OCI-LY7 (cell line): Measurements from ENCODE around the gene HINT3. TPM values are rescaled to one million over a fixed set of nuclear protein-coding genes. Genes with fewer than 3 reads are reported as not detected.

Experiments
- BruUV-seq: library from RNA; stranded (reverse); fragments of 400-500 nt; replicated peaks from 2 replicates; lab custom pipeline; 2021; lab: Mats Ljungman, UMichigan
- CTCF ChIA-PET: fragments of 300-600 bp; sonication (Branson Sonifier 250); formaldehyde crosslinking; loops from one replicate; lab custom pipeline; 2022; ENCODE audit warnings: antibody characterized with exemption; ENCODE audit not compliant: unreplicated experiment; lab: Charles Lee
- POLR2A ChIA-PET: fragments of 300-600 bp; sonication (Branson Sonifier 250); formaldehyde crosslinking; loops from one replicate; lab custom pipeline; 2022; ENCODE audit warnings: antibody characterized with exemption; lab: Charles Lee
- DNase-seq: peaks from one replicate; pipeline ENCODE4 v3.0.0-alpha.2; 2015; ENCODE audit warnings: low spot score
- H2AFZ ChIP-seq: fragments of 200-600 bp; sonication (generic), shearing (Covaris generic); 2 replicates; pipeline ENCODE4 v1.6.1; 2014; ENCODE audit warnings: mild to moderate bottlenecking, antibody characterized with exemption, low read length, moderate library complexity
- H3K27ac ChIP-seq: fragments of 200-600 bp; sonication (generic); 2 replicates; pipeline ENCODE4 v1.5.1; 2014; ENCODE audit warnings: mixed run types, low read depth, mild to moderate bottlenecking, moderate library complexity, low read length, inconsistent platforms; ENCODE audit not compliant: poor library complexity, severe bottlenecking
- H3K36me3 ChIP-seq: fragments of 200-600 bp; sonication (generic); 2 replicates; pipeline ENCODE4 v1.6.1; 2014; ENCODE audit warnings: mild to moderate bottlenecking, antibody characterized with exemption, low read length, moderate library complexity, mixed read lengths; ENCODE audit not compliant: insufficient read depth
- H3K4me1 ChIP-seq: fragments of 200-600 bp; sonication (generic); 2 replicates; pipeline ENCODE4 v1.5.1; 2014; ENCODE audit warnings: mild to moderate bottlenecking, low read length; ENCODE audit not compliant: insufficient read depth, poor library complexity, severe bottlenecking
- H3K4me2 ChIP-seq: fragments of 200-600 bp; sonication (generic); 2 replicates; pipeline ENCODE4 v1.6.1; 2014; ENCODE audit warnings: mild to moderate bottlenecking, low read length
- H3K4me3 ChIP-seq: fragments of 200-600 bp; sonication (generic); 2 replicates; pipeline ENCODE4 v1.5.1; 2014; ENCODE audit warnings: mild to moderate bottlenecking, low read depth, low read length; ENCODE audit not compliant: poor library complexity, severe bottlenecking
- H3K79me2 ChIP-seq: fragments of 200-600 bp; sonication (generic); 2 replicates; pipeline ENCODE4 v1.6.1; 2016; ENCODE audit warnings: low read depth, mild to moderate bottlenecking, low read length, moderate library complexity, mixed read lengths; ENCODE audit not compliant: insufficient read depth
- H3K9me2 ChIP-seq: fragments of 200-600 bp; sonication (generic); 2 replicates; pipeline ENCODE4 v1.6.1; 2016; ENCODE audit warnings: mild to moderate bottlenecking, low read length, mixed read lengths; ENCODE audit not compliant: insufficient read depth
- H3K9me3 ChIP-seq: fragments of 200-600 bp; sonication (generic); 2 replicates; pipeline ENCODE4 v1.6.1; 2014; ENCODE audit warnings: mild to moderate bottlenecking, mixed run types, low read length, mixed read lengths
- H4K20me1 ChIP-seq: fragments of 200-600 bp; sonication (generic); 2 replicates; pipeline ENCODE4 v1.6.1; 2014; ENCODE audit warnings: mild to moderate bottlenecking, antibody characterized with exemption, low read length, moderate library complexity, mixed read lengths; ENCODE audit not compliant: insufficient read depth
- CTCF ChIP-seq: fragments of 200-600 bp; sonication (generic); conservative IDR thresholded peaks from 2 replicates; pipeline ENCODE4 v1.5.1; 2014; ENCODE audit warnings: mild to moderate bottlenecking, antibody characterized with exemption, low read length, moderate library complexity, mixed read lengths
- EZH2phosphoT487 ChIP-seq: fragments of 200-600 bp; sonication (generic); IDR thresholded peaks from 2 replicates; pipeline ENCODE4 v1.6.1; 2018; ENCODE audit warnings: low read depth, borderline replicate concordance, mild to moderate bottlenecking, mixed run types, antibody characterized with exemption, low read length, moderate library complexity, mixed read lengths
- intact Hi-C: fragments of 100-400 bp; cut with micrococcal nuclease; formaldehyde crosslinking; loops from one replicate; pipeline ENCODE4 v1.10.0; 2022; ENCODE audit not compliant: unreplicated experiment
- total RNA-seq, 2 experiments: library from RNA; depleted of rRNA in 1 of 2; stranded (reverse); fragments of >200 nt in 1 of 2; shearing (Covaris generic) in 1 of 2; gene quantifications; 2 replicates each; pipeline ENCODE4 v1.2.3, GENCODE V29; 2014 to 2022

Gene HINT3
- total RNA-seq, 2 experiments from 2014 or later: 10.4 to 10.6 TPM

GRCh38 chr6:125918681-125919566 is 37.6 kb upstream of the HINT3 start:
- H3K9me2 ChIP-seq: no peaks in the 10 kb centered on the region
- H3K4me1 ChIP-seq: no peaks in the 10 kb centered on the region
- H3K27ac ChIP-seq: no peak overlapping the region
- ChIA-PET POLR2A (interaction anchor here (1.1 to 1.7 kb wide), 2 partner anchors 14 to 84 kb away, joined by 3 to 6 read pairs; no protein-coding TSS in a partner anchor), CTCF (no interaction called here)
- H3K79me2 ChIP-seq: no peaks in the 10 kb centered on the region
- BruUV-seq: no TSS peak
- H2AFZ ChIP-seq: no peak overlapping the region
- no peaks in the 10 kb centered on the region for H4K20me1 ChIP-seq
- DNase-seq: no peak
- H3K4me2 ChIP-seq: no peak overlapping the region
- peaks cover 80% of the 10 kb centered on the region for H3K36me3 ChIP-seq
- TF ChIP-seq EZH2phosphoT487 (no peak), CTCF (no peak)
- no peak overlapping the region for H3K4me3 ChIP-seq
- no peaks in the 10 kb centered on the region for H3K9me3 ChIP-seq
- intact Hi-C loops: no loop called here

- no peaks in the 10 kb centered on the region for H3K9me2 ChIP-seq
- no peaks in the 10 kb centered on the region for H4K20me1 ChIP-seq
- H3K27ac ChIP-seq: no peak overlapping the region
- intact Hi-C loops: no loop called here
- no peak for DNase-seq
- no peaks in the 10 kb centered on the region for H3K9me3 ChIP-seq
- no peaks in the 10 kb centered on the region for H3K4me1 ChIP-seq
- ChIA-PET CTCF (no interaction called here), POLR2A (interaction anchor here (1.1 to 1.2 kb wide), 2 partner anchors 15 to 27 kb away, joined by 3 read pairs; no protein-coding TSS in a partner anchor)
- H3K4me3 ChIP-seq: no peak overlapping the region
- H3K4me2 ChIP-seq: no peak overlapping the region
- TF ChIP-seq CTCF (no peak), EZH2phosphoT487 (no peak)
- H2AFZ ChIP-seq: no peak overlapping the region
- peaks cover 86% of the 10 kb centered on the region for H3K36me3 ChIP-seq
- H3K79me2 ChIP-seq: no peaks in the 10 kb centered on the region
- no TSS peak for BruUV-seq
Measured at GRCh38 chr6:125919618-125920017, 37.0 kb upstream of the HINT3 start.

- intact Hi-C loops: no loop called here
- TF ChIP-seq EZH2phosphoT487 (no peak), CTCF (no peak)
- Histone ChIP-seq H2AFZ (no peak overlapping the region), H3K36me3 (peaks cover 83% of the 10 kb centered on the region), H3K4me1 (no peaks in the 10 kb centered on the region), H4K20me1 (no peaks in the 10 kb centered on the region), H3K27ac (no peak overlapping the region), H3K79me2 (no peaks in the 10 kb centered on the region), H3K9me3 (no peaks in the 10 kb centered on the region), H3K4me2 (no peak overlapping the region), H3K4me3 (no peak overlapping the region), H3K9me2 (no peaks in the 10 kb centered on the region)
- no TSS peak for BruUV-seq
- ChIA-PET CTCF (no interaction called here), POLR2A (interaction anchor here (0.7 kb wide), 1 partner anchor 25 kb away, joined by 3 read pairs; no protein-coding TSS in a partner anchor)
- DNase-seq: no peak
Measured at GRCh38 chr6:125922322-125922860, 34.2 kb upstream of the HINT3 start.
